Aorta (tissue), 5 donors: ENCODE measurements around the gene RRM1. TPM values are rescaled to one million over a fixed set of nuclear protein-coding genes. Genes with fewer than 3 reads are reported as not detected.

Source experiments
- ATAC-seq: fragments of 200-7000 bp; cut with Tn5 transposase; one replicate; pipeline ENCODE4 v1.9.1; 2022; ENCODE audit warnings: moderate library complexity; ENCODE audit not compliant: low FRiP score
- DNase-seq, 2 donors: peaks; one replicate each; pipeline ENCODE4 v3.0.0-alpha.2; 2020
- H3K27ac ChIP-seq, 2 donors: one replicate each; pipeline ENCODE4 v1.5.1; 2013; ENCODE audit warnings: low read length in 2 of 2, mild to moderate bottlenecking in 2 of 2, moderate library complexity in 2 of 2, control low read depth in 1 of 2, inconsistent platforms in 1 of 2, low read depth in 1 of 2
- H3K27me3 ChIP-seq, 2 donors: one replicate each; pipeline ENCODE4 v1.6.1; 2013; ENCODE audit warnings: control low read depth in 1 of 2, low read length in 1 of 2, mild to moderate bottlenecking in 1 of 2, moderate library complexity in 1 of 2; ENCODE audit not compliant: insufficient read depth in 2 of 2, control insufficient read depth in 1 of 2
- H3K36me3 ChIP-seq, 2 donors: one replicate each; pipeline ENCODE4 v1.6.1; 2013; ENCODE audit warnings: control low read depth in 1 of 2, low read length in 1 of 2, mild to moderate bottlenecking in 1 of 2; ENCODE audit not compliant: insufficient read depth in 2 of 2, control insufficient read depth in 1 of 2
- H3K4me1 ChIP-seq, 2 donors: one replicate each; pipeline ENCODE4 v1.6.1; 2013; ENCODE audit warnings: low read length in 2 of 2, control low read depth in 1 of 2, mild to moderate bottlenecking in 1 of 2, moderate library complexity in 1 of 2; ENCODE audit not compliant: insufficient read depth in 2 of 2, control insufficient read depth in 1 of 2
- H3K4me3 ChIP-seq, 2 donors: one replicate each; pipeline ENCODE4 v1.5.1; 2013; ENCODE audit warnings: low read length in 2 of 2, control low read depth in 1 of 2, mild to moderate bottlenecking in 1 of 2
- H3K9me3 ChIP-seq: one replicate; pipeline ENCODE4 v1.6.1; 2013; ENCODE audit warnings: mild to moderate bottlenecking, low read length; ENCODE audit not compliant: control insufficient read depth
- WGBS, 2 donors: extraction: QIAGEN DNeasy Blood & Tissue Kit; methylation state at CpG; one replicate each; pipeline ENCODE4 v1.1.7; 2013; 5-methylcytosine and 5-hydroxymethylcytosine counted together
- intact Hi-C, 2 donors: fragments of 100-400 bp; cut with DNase I; formaldehyde crosslinking; loops; one replicate each; pipeline versions ENCODE4 v1.14.2 to v1.15.0; 2022
- polyA plus RNA-seq, 2 donors: library from polyadenylated mRNA; stranded (reverse); fragments of 200-250 nt; gene quantifications; one replicate each; pipeline ENCODE4 v1.2.3, GENCODE V29; 2013
- total RNA-seq, 2 donors: library from RNA; stranded (reverse); fragmentation: NEBNext Ultra II Directional; extraction: Animal tissue kit (Norgen Biotek cat#: 25700); gene quantifications; one replicate each; pipeline ENCODE4 v1.2.1, GENCODE V29; 2021
- donor health status: healthy with polysubstance abuse.
- donor health status: Bipolar disorder and iron deficiency.
- donor health status: DM: no; HTN: no; CAD: no.
- donor health status: DM: no; HTN: no; CAD: no.
- donor health status: DM: yes; HTN: yes; CAD: no.

The RRM1 gene
- total and polyA plus RNA-seq, 4 donors = 17.0 to 33.5 (median 21.7) TPM

DNA sequence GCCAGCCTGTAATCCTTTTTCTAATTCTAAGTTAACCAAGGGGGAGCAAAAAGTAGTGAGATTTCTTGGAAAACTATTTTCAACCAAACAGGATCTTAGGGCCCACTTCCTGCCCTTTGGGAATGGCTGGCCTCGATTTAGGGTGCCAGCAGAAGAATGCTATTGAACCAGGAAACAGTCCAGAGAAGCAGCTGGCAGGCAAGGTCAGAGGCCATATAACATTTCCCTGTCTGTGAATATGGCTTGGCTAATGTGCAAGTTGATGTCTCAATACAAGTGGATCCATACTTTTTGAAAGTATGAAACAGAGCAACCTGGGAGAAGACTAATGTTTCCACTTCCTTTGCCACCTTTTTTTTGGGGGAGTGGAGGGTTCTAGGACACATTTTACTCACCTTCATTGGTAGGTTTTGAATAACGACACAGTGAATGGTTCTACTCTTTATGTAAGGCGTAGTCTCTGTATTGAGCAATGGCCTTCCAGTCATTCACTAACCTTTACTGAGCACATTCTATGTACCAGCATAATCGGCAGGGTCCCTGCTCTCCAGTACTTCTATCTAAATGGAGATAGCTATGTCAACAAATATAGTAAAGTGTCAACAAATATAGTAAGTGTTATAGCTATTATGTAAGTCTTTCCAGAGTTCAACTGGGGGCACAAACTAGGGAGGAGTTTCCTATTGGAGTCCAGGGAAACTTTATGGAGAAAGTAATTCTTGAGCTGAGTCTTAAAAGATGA lies 34.2 kb upstream of the RRM1 start:
- Histone ChIP-seq H3K9me3 (no peaks in the 10 kb centered on the region), H3K4me3 (no peak overlapping the region), H3K27ac (no peak overlapping the region), H3K36me3 (peaks cover 0 to 10% of the 10 kb centered on the region in 2 donors), H3K27me3 (no peaks in the 10 kb centered on the region), H3K4me1 (peaks cover under 1 to 3% of the 10 kb centered on the region in 2 donors)
- intact Hi-C loops = loop anchor here in 1 of 2 donors (10.0 kb wide), 1 partner anchor 116 kb away; no protein-coding TSS in a partner anchor
- 67 to 70% methylated on average over 4 of the region's 4 CpGs for WGBS, 2 donors
- ATAC-seq (no peak), DNase-seq (no peak)

DNA sequence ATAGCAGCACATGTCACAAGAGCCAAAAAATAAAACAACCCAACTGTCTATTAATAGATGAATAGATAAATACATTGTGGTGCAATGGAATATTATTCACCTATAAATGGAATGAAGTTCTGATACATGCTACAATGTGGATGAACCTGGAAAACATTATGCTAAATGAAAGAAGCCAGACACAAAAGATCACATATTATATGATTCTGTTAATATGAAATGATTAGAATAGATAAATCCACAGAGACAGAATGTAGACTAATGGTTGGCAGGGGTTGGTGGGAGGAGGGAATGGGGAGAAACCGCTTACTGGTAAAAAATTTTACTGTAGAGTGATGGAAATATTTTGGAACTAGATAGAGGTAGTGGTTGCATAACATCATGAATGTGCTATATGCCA lies 32.9 kb upstream of the RRM1 start:
- Histone ChIP-seq H3K4me1 (peaks cover 4 to 7% of the 10 kb centered on the region in 2 donors), H3K4me3 (no peak overlapping the region), H3K36me3 (peaks cover 0 to 7% of the 10 kb centered on the region in 2 donors), H3K9me3 (no peaks in the 10 kb centered on the region), H3K27ac (no peak overlapping the region), H3K27me3 (no peaks in the 10 kb centered on the region)
- ATAC-seq = no peak
- intact Hi-C loops = loop anchor here in 1 of 2 donors (10.0 kb wide), 1 partner anchor 117 kb away; no protein-coding TSS in a partner anchor
- WGBS, 2 donors = 52 to 60% methylated on average over 1 of the region's 1 CpG
- no peak for DNase-seq

DNA sequence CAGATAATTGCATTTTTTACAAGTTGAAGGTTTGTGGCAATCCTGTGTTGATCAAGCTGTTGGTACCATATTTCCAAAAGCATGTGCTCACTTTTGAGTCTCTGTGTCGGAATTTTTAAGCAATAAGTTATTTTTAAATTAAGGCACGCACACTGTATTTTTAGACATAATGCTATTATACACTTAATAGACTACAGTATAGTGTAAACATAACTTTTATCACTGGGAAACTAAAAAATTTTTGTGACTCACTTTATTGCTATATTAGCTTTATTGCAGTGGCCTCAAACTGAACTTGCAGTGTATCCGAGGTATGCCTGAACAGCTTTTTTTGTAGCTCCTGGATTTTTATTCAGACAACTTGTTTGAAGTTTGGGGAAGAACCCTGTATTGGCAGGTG lies 31.3 kb upstream of the RRM1 start:
- H3K27me3 ChIP-seq = no peaks in the 10 kb centered on the region
- ATAC-seq = no peak
- 7 to 8% methylated on average over 3 of the region's 3 CpGs for WGBS, 2 donors
- peaks cover 0 to 7% of the 10 kb centered on the region in 2 donors for H3K36me3 ChIP-seq
- H3K4me3 ChIP-seq = no peak overlapping the region
- H3K27ac ChIP-seq = peak overlapping the region in 1 of 2 donors; percentile 70
- intact Hi-C loops = loop anchor here in 1 of 2 donors (10.0 kb wide), 1 partner anchor 119 kb away; no protein-coding TSS in a partner anchor
- no peak for DNase-seq
- H3K9me3 ChIP-seq = no peaks in the 10 kb centered on the region
- peaks cover 4 to 7% of the 10 kb centered on the region in 2 donors for H3K4me1 ChIP-seq

DNA sequence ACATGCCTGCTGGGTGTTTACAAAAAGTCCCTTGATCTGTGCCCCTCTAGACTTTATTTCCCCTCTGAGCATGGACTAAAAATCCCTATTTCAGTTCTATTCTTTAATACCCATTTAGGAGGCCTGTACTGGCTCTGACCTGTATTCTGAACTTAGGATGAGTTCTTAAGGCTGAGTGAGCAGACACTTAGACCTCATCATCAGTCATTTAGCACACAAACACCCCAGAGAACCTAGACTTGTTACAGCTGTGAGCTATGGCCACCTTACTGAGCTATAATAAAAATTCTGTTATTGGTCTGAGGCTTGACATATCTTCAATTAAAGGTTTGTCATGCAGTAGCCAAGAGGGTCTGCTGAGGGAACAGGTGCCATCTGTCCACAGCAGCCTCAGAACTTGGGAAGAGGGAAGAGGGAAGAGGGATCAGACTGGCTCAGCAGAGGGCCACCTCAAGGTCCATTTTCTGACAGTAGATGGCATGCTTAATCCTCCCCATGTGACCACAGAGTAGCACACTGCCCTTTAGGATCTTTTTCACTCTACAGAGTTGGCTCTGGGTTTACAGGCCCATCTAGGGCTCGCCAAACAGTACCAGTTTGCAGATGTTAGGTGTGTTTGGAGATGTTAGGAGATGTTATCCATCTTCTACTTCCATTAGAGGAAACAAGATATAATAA lies 30.2 kb upstream of the RRM1 start:
- ATAC-seq = no peak
- Histone ChIP-seq H3K4me3 (no peak overlapping the region), H3K27ac (peak overlapping the region; percentile 70 to 80), H3K9me3 (no peaks in the 10 kb centered on the region), H3K36me3 (peaks cover 0 to 3% of the 10 kb centered on the region in 2 donors), H3K4me1 (peaks cover 4 to 7% of the 10 kb centered on the region in 2 donors), H3K27me3 (no peaks in the 10 kb centered on the region)
- 79 to 90% methylated on average over 1 of the region's 1 CpG for WGBS, 2 donors
- DNase-seq = no peak
- intact Hi-C loops = loop anchor here in 1 of 2 donors (10.0 kb wide), 1 partner anchor 120 kb away; no protein-coding TSS in a partner anchor

DNA sequence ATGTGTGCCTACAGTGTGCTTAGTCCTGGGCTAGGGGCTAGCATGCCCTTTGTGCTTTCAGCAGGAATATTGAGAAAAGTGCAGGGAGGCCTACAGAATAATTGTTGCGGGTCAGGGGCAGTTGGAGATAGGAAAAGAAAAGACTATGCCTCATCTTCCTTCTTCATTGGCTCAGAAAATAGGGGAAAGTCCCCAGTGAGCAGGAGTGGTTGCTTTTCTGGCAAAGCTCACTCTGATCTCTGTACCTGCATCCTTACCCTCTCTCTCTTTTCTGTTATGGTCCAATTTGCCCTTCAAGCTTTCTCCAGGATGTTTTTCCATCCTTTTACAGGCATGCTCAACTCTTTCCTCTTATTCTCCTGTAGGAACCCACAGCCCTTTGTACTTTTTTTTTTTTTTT lies 29.5 kb upstream of the RRM1 start:
- WGBS, 2 donors = 96 to 100% methylated on average over 1 of the region's 1 CpG
- Histone ChIP-seq H3K4me3 (no peak overlapping the region), H3K27me3 (no peaks in the 10 kb centered on the region), H3K4me1 (peaks cover 4 to 7% of the 10 kb centered on the region in 2 donors), H3K27ac (peak overlapping the region; percentile 12 to 28), H3K36me3 (peaks cover 0 to 1% of the 10 kb centered on the region in 2 donors), H3K9me3 (no peaks in the 10 kb centered on the region)
- ATAC-seq (no peak), DNase-seq (no peak)
- intact Hi-C loops = loop anchor here in 1 of 2 donors (10.0 kb wide), 1 partner anchor 120 kb away; no protein-coding TSS in a partner anchor

DNA sequence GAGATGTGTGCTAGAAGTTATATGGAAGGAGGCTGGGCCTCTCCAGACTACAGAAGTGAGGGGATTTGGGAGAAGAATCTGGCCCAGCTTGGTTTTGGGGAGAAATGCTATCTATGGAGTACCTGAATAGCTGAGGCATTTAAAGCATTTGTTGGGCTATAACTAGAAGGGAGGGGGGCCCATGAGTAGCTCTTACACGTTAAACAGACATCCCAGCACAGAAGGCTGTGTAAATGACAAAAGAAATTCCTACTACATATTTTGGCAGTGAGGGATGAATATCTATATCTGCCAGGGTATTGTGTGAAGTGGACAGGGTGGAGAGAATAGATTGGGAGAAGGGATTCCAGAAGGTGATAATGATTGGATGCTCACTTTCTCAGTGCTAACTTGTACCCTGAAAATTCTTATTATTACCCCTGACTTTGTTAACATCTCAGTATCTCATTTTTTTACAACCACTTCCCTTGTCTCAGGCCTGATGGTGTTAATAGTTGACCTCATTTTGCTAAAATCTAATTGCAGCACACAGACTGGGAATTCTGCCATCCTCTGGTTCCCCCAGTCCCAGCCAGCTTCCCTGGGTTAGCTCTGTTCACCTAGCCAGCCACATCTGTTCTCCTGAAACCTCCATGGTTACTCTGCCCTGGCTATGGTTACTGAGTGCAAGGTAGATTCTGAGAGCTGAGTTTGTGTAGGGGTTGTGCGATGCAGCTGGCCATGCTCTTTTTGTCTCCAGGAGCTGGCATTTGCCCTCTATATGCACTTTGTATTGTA lies 28.8 kb upstream of the RRM1 start:
- intact Hi-C loops = loop anchor here in 1 of 2 donors (10.0 kb wide), 1 partner anchor 121 kb away; no protein-coding TSS in a partner anchor
- Histone ChIP-seq H3K36me3 (no peaks in the 10 kb centered on the region), H3K27ac (peak overlapping the region; percentile 28 to 71), H3K4me3 (no peak overlapping the region), H3K4me1 (peaks cover 4 to 7% of the 10 kb centered on the region in 2 donors), H3K9me3 (no peaks in the 10 kb centered on the region), H3K27me3 (no peaks in the 10 kb centered on the region)
- no peak for DNase-seq
- 21 to 24% methylated on average over 2 of the region's 2 CpGs for WGBS, 2 donors
- peak; percentile 44 for ATAC-seq

DNA sequence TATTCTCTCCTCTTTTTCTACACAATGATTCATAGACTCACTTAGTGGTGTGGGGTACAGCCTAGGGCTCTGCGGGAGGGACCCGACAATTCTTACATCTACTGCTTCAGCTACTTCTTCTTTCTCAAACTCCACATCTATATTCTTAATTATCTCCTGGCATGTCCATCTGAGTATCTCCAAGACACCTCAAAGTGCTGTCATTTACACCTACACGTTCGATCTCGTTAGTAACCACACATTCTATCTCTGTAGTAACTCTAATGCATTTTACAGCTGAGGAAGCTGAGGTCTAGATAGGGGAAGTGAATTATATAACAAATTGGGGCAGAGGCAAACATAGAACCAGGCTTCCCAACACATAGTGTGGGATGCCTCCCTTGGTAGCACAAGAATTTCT lies 27.7 kb upstream of the RRM1 start:
- no peak overlapping the region for H3K4me3 ChIP-seq
- DNase-seq (no peak), ATAC-seq (no peak)
- no peaks in the 10 kb centered on the region for H3K9me3 ChIP-seq
- 76 to 80% methylated on average over 5 of the region's 5 CpGs for WGBS, 2 donors
- H3K27me3 ChIP-seq = no peaks in the 10 kb centered on the region
- H3K4me1 ChIP-seq = peaks cover 4 to 7% of the 10 kb centered on the region in 2 donors
- intact Hi-C loops = loop anchor here in 1 of 2 donors (10.0 kb wide), 1 partner anchor 122 kb away; no protein-coding TSS in a partner anchor
- H3K36me3 ChIP-seq = no peaks in the 10 kb centered on the region
- H3K27ac ChIP-seq = no peak overlapping the region

DNA sequence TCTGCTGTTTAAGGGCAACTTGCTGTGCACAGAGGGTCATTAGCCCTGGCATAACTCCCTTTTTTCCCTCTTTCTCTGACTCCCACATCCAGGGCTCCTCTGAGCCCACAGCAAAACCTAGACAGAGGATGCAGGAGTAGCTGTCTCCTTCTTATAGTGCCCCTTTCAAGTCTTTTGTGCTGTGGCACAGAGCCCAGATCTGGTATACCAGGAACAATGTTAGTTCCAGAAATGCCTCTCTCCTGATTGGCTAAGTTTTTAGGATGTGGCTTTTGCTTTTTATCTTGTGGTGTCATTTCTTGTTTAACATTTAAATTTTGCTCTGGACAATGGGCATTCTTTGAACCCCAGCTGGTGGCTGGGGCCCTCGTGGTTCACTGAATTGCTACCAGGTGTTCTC lies 25.6 kb upstream of the RRM1 start:
- H3K27me3 ChIP-seq = no peaks in the 10 kb centered on the region
- H3K4me3 ChIP-seq = no peak overlapping the region
- no peaks in the 10 kb centered on the region for H3K36me3 ChIP-seq
- H3K9me3 ChIP-seq = no peaks in the 10 kb centered on the region
- peak overlapping the region in 1 of 2 donors; percentile 48 for H3K27ac ChIP-seq
- H3K4me1 ChIP-seq = peaks cover 4 to 7% of the 10 kb centered on the region in 2 donors
- 75 to 79% methylated on average over 1 of the region's 1 CpG for WGBS, 2 donors
- intact Hi-C loops = loop anchor here in 1 of 2 donors (10.0 kb wide), 1 partner anchor 124 kb away; no protein-coding TSS in a partner anchor
- ATAC-seq (no peak), DNase-seq (no peak)
